ENCODE results near the gene PCCA.

DNA sequence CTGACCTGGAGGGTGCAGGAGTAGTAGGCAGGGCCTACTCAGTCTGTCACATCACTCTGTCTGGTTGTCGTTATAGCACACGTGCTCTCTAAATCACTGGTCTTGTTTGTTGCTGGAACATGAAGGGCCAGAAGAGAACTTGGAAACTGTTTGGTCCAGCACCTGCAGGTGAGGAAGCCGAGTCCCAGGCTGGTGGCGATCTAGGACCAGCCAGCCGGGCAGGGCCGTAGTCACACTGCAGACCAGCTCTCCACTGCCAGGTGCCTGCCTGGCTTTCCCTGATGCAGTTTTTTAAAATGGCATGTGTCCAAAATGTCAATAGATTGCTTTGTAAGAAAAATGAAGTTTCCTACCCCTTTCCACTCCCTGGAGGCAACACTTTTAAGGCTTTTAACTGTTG is 446.0 kb downstream of the PCCA start:
- TF ChIP-seq GATA3 (IDR thresholded peaks at IDR 0.05; ENCODE audit: low read depth, low read length) (no peak), GATA2 (IDR thresholded peaks at IDR 0.05; ENCODE audit: low read depth, low read length) (no peak)

Data from SH-SY5Y (cell line).